Activated T-helper 1 cell treated with anti-CD3 and anti-CD28 coated beads, Interleukin-12 subunit alpha, Interleukin-12 subunit beta, Interleukin-2, Interleukin-4 antibody, amounts not matched to agents 30 ng/mL and 10 ng/mL and 1 ng/mL, durations not matched to agents 14 hours and 24 hours and 36 hours (primary cell): Measurements from ENCODE around the gene KCNH6. TPM values are rescaled to one million over a fixed set of nuclear protein-coding genes. Genes with fewer than 3 reads are reported as not detected.

Source experiments
- DNase-seq: peaks from one replicate; pipeline ENCODE4 v3.0.0; 2021; ENCODE audit warnings: low spot score
- H3K27ac Mint-ChIP-seq: one replicate; pipeline ENCODE4 v1.8.0; 2021; ENCODE audit warnings: mild to moderate bottlenecking, mixed read lengths
- H3K27me3 Mint-ChIP-seq: one replicate; pipeline ENCODE4 v1.8.0; 2022; ENCODE audit warnings: mild to moderate bottlenecking, moderate library complexity, mixed read lengths; ENCODE audit not compliant: insufficient read depth
- H3K36me3 Mint-ChIP-seq: one replicate; pipeline ENCODE4 v1.8.0; 2021; ENCODE audit warnings: low read depth, mixed read lengths
- H3K4me1 Mint-ChIP-seq: one replicate; pipeline ENCODE4 v1.8.0; 2021; ENCODE audit warnings: low read depth, mixed read lengths
- H3K4me3 Mint-ChIP-seq: one replicate; pipeline ENCODE4 v1.8.0; 2021; ENCODE audit warnings: mild to moderate bottlenecking, moderate library complexity, mixed read lengths
- H3K9me3 Mint-ChIP-seq: one replicate; pipeline ENCODE4 v1.8.0; 2021; ENCODE audit warnings: mixed read lengths
- intact Hi-C: fragments of 100-400 bp; cut with micrococcal nuclease; formaldehyde crosslinking; loops from one replicate; pipeline ENCODE4 v1.15.1; 2024
- total RNA-seq: library from RNA; stranded (reverse); gene quantifications from 2 replicates; pipeline ENCODE4 v1.2.3, GENCODE V29; 2022

KCNH6 gene
- total RNA-seq, 1 donor from 2014 or later = not detected

GRCh38 chr17:63535640-63536039, 12.5 kb downstream of the KCNH6 start:
- intact Hi-C loops = no loop called here
- H3K4me1 Mint-ChIP-seq = no peaks in the 10 kb centered on the region
- no peak overlapping the region for H3K27ac Mint-ChIP-seq
- H3K27me3 Mint-ChIP-seq = peaks cover 25% of the 10 kb centered on the region
- no peak for DNase-seq
- no peaks in the 10 kb centered on the region for H3K36me3 Mint-ChIP-seq
- no peak overlapping the region for H3K4me3 Mint-ChIP-seq
- no peaks in the 10 kb centered on the region for H3K9me3 Mint-ChIP-seq

GRCh38 chr17:63537001-63537400, 13.8 kb downstream of the KCNH6 start:
- intact Hi-C loops = no loop called here
- H3K27ac Mint-ChIP-seq = no peak overlapping the region
- no peaks in the 10 kb centered on the region for H3K4me1 Mint-ChIP-seq
- no peaks in the 10 kb centered on the region for H3K9me3 Mint-ChIP-seq
- H3K27me3 Mint-ChIP-seq = peaks cover 25% of the 10 kb centered on the region
- no peak overlapping the region for H3K4me3 Mint-ChIP-seq
- no peak for DNase-seq
- no peaks in the 10 kb centered on the region for H3K36me3 Mint-ChIP-seq

GRCh38 chr17:63537991-63538692, 15.0 kb downstream of the KCNH6 start:
- no peak overlapping the region for H3K27ac Mint-ChIP-seq
- H3K9me3 Mint-ChIP-seq = no peaks in the 10 kb centered on the region
- peaks cover 25% of the 10 kb centered on the region for H3K27me3 Mint-ChIP-seq
- intact Hi-C loops = no loop called here
- no peaks in the 10 kb centered on the region for H3K36me3 Mint-ChIP-seq
- H3K4me3 Mint-ChIP-seq = no peak overlapping the region
- no peak for DNase-seq
- H3K4me1 Mint-ChIP-seq = no peaks in the 10 kb centered on the region

GRCh38 chr17:63538693-63539595, 15.8 kb downstream of the KCNH6 start:
- Mint-ChIP-seq H3K4me1 (no peaks in the 10 kb centered on the region), H3K4me3 (no peak overlapping the region), H3K9me3 (no peaks in the 10 kb centered on the region), H3K27ac (no peak overlapping the region), H3K27me3 (peaks cover 25% of the 10 kb centered on the region), H3K36me3 (no peaks in the 10 kb centered on the region)
- intact Hi-C loops = no loop called here
- no peak for DNase-seq

- no peaks in the 10 kb centered on the region for H3K4me1 Mint-ChIP-seq
- DNase-seq = no peak
- H3K27me3 Mint-ChIP-seq = peaks cover 25% of the 10 kb centered on the region
- H3K36me3 Mint-ChIP-seq = no peaks in the 10 kb centered on the region
- H3K9me3 Mint-ChIP-seq = no peaks in the 10 kb centered on the region
- intact Hi-C loops = no loop called here
- H3K4me3 Mint-ChIP-seq = no peak overlapping the region
- no peak overlapping the region for H3K27ac Mint-ChIP-seq
Observed at GRCh38 chr17:63540590-63540989, 17.4 kb downstream of the KCNH6 start.

GRCh38 chr17:63542218-63542545, 19.0 kb downstream of the KCNH6 start:
- no peak for DNase-seq
- peaks cover 21% of the 10 kb centered on the region for H3K27me3 Mint-ChIP-seq
- intact Hi-C loops = no loop called here
- H3K36me3 Mint-ChIP-seq = no peaks in the 10 kb centered on the region
- H3K4me1 Mint-ChIP-seq = no peaks in the 10 kb centered on the region
- no peak overlapping the region for H3K4me3 Mint-ChIP-seq
- no peak overlapping the region for H3K27ac Mint-ChIP-seq
- H3K9me3 Mint-ChIP-seq = no peaks in the 10 kb centered on the region

GRCh38 chr17:63542942-63543821, 20.0 kb downstream of the KCNH6 start:
- Mint-ChIP-seq H3K4me3 (no peak overlapping the region), H3K9me3 (no peaks in the 10 kb centered on the region), H3K4me1 (no peaks in the 10 kb centered on the region), H3K27me3 (peaks cover 14% of the 10 kb centered on the region), H3K36me3 (no peaks in the 10 kb centered on the region), H3K27ac (no peak overlapping the region)
- DNase-seq = no peak
- intact Hi-C loops = no loop called here

GRCh38 chr17:63543822-63544420, 20.8 kb downstream of the KCNH6 start:
- Mint-ChIP-seq H3K9me3 (no peaks in the 10 kb centered on the region), H3K27me3 (peaks cover 10% of the 10 kb centered on the region), H3K36me3 (no peaks in the 10 kb centered on the region), H3K4me3 (no peak overlapping the region), H3K4me1 (no peaks in the 10 kb centered on the region), H3K27ac (no peak overlapping the region)
- DNase-seq = no peak
- intact Hi-C loops = no loop called here

- Mint-ChIP-seq H3K27me3 (peaks cover 3% of the 10 kb centered on the region), H3K9me3 (no peaks in the 10 kb centered on the region), H3K36me3 (no peaks in the 10 kb centered on the region), H3K27ac (no peak overlapping the region), H3K4me3 (no peak overlapping the region), H3K4me1 (no peaks in the 10 kb centered on the region)
- intact Hi-C loops = no loop called here
- DNase-seq = no peak
Observed at GRCh38 chr17:63544467-63545301, 21.5 kb downstream of the KCNH6 start.

- peaks cover 4% of the 10 kb centered on the region for H3K4me1 Mint-ChIP-seq
- H3K27ac Mint-ChIP-seq = no peak overlapping the region
- H3K4me3 Mint-ChIP-seq = no peak overlapping the region
- intact Hi-C loops = no loop called here
- no peaks in the 10 kb centered on the region for H3K9me3 Mint-ChIP-seq
- no peak for DNase-seq
- H3K27me3 Mint-ChIP-seq = no peaks in the 10 kb centered on the region
- H3K36me3 Mint-ChIP-seq = peaks cover 3% of the 10 kb centered on the region
Observed at GRCh38 chr17:63546308-63547082, 23.3 kb downstream of the KCNH6 start.

- Mint-ChIP-seq H3K27me3 (no peaks in the 10 kb centered on the region), H3K4me1 (peaks cover 9% of the 10 kb centered on the region), H3K27ac (no peak overlapping the region), H3K9me3 (no peaks in the 10 kb centered on the region), H3K4me3 (no peak overlapping the region), H3K36me3 (peaks cover 6% of the 10 kb centered on the region)
- intact Hi-C loops = no loop called here
- DNase-seq = no peak
Observed at GRCh38 chr17:63547083-63547523, 23.9 kb downstream of the KCNH6 start.
